Tibial artery (tissue), 4 donors: ENCODE results near the gene REEP6.
A peak's percentile ranks its signal among the peaks of the same experiment; 100 is the strongest.

ENCODE experiments used
- DNase-seq, 2 donors: peaks; one replicate each; pipeline ENCODE4 v3.0.0-alpha.2; 2019
- H3K27ac ChIP-seq, 2 donors: fragments of 200-600 bp; sonication (generic) in 1 of 2; 1 replicate in 1 of 2; 2 replicates in 1 of 2; pipeline ENCODE4 v1.5.1; 2018 to 2019; ENCODE audit warnings: mild to moderate bottlenecking in 1 of 2
- H3K27me3 ChIP-seq, 2 donors: fragments of 200-600 bp; sonication (generic) in 1 of 2; one replicate each; pipeline versions ENCODE4 v1.5.1 to v1.6.0; 2016 to 2019
- H3K36me3 ChIP-seq, 3 donors: fragments of 200-600 bp; sonication (generic) in 2 of 3; one replicate each; pipeline ENCODE4 v1.5.1; 2016 to 2019; ENCODE audit warnings: mild to moderate bottlenecking in 2 of 3
- H3K4me1 ChIP-seq, 4 donors: fragments of 200-600 bp; sonication (generic) in 2 of 4; 1 replicate in 3 of 4; 2 replicates in 1 of 4; pipeline ENCODE4 v1.5.1; 2016 to 2019
- H3K4me3 ChIP-seq, 2 donors: fragments of 200-600 bp; sonication (generic) in 1 of 2; 1 replicate in 1 of 2; 2 replicates in 1 of 2; pipeline ENCODE4 v1.5.1; 2018 to 2019; ENCODE audit warnings: mild to moderate bottlenecking in 2 of 2
- H3K9me3 ChIP-seq, 3 donors: fragments of 200-600 bp; sonication (generic) in 1 of 3; one replicate each; pipeline ENCODE4 v1.5.1; 2016 to 2019
- CTCF ChIP-seq, 2 experiments: fragments of 200-600 bp in 1 of 2; fragments of 450-650 bp in 1 of 2; IDR thresholded peaks; one replicate each; pipeline ENCODE4 v1.5.1; 2017 to 2019; ENCODE audit warnings: antibody characterized with exemption in 2 of 2, mild to moderate bottlenecking in 1 of 2, moderate library complexity in 1 of 2
- intact Hi-C: fragments of 100-400 bp; cut with DNase I; formaldehyde crosslinking; loops from one replicate; pipeline ENCODE4 v1.15.0; 2023; ENCODE audit warnings: low total_unique reads

REEP6 gene

GRCh38 chr19:1512671-1513498, 21.9 kb downstream of the REEP6 start, which contains the start of gene ADAMTSL5:
TSS of gene ADAMTSL5 (minus strand) at chr19:1513019. CDS start at chr19:1510943, 2,076 bp downstream.
- Histone ChIP-seq H3K27me3 (peaks cover 0 to 61% of the 10 kb centered on the region in 2 donors), H3K4me1 (peaks cover 0 to 33% (median 15%) of the 10 kb centered on the region in 4 donors), H3K4me3 (peak within 1 kb of the TSS; percentile 44 to 59), H3K36me3 (no peaks in the 10 kb centered on the region), H3K27ac (peak within 1 kb of the TSS; percentile 15 to 51), H3K9me3 (peaks cover 0 to 8% (median 0%) of the 10 kb centered on the region in 3 donors)
- no peak for DNase-seq
- no peak for TF ChIP-seq CTCF (IDR thresholded peaks at IDR 0.05)
- intact Hi-C loops = no loop called here

GRCh38 chr19:1513499-1514294, 22.7 kb downstream of the REEP6 start:
- no peak for DNase-seq
- no peaks in the 10 kb centered on the region for H3K36me3 ChIP-seq
- H3K27me3 ChIP-seq = peaks cover 0 to 67% of the 10 kb centered on the region in 2 donors
- intact Hi-C loops = no loop called here
- H3K27ac ChIP-seq = peak overlapping the region; percentile 15 to 51
- peak overlapping the region; percentile 44 to 59 for H3K4me3 ChIP-seq
- H3K4me1 ChIP-seq = peaks cover 0 to 27% (median 11%) of the 10 kb centered on the region in 4 donors
- H3K9me3 ChIP-seq = peaks cover 0 to 2% (median 0%) of the 10 kb centered on the region in 3 donors
- TF ChIP-seq CTCF (IDR thresholded peaks at IDR 0.05) = peak; percentile 30 to 48

- DNase-seq = no peak
- H3K4me1 ChIP-seq = peaks cover 0 to 27% (median 11%) of the 10 kb centered on the region in 4 donors
- TF ChIP-seq CTCF (IDR thresholded peaks at IDR 0.05) = no peak
- intact Hi-C loops = no loop called here
- no peaks in the 10 kb centered on the region for H3K36me3 ChIP-seq
- H3K27ac ChIP-seq = no peak overlapping the region
- no peak overlapping the region for H3K4me3 ChIP-seq
- peaks cover 0 to 71% of the 10 kb centered on the region in 2 donors for H3K27me3 ChIP-seq
- H3K9me3 ChIP-seq = no peaks in the 10 kb centered on the region
Measured at GRCh38 chr19:1514295-1514661, 23.3 kb downstream of the REEP6 start.

GRCh38 chr19:1514986-1515721, 24.2 kb downstream of the REEP6 start:
- H3K4me1 ChIP-seq = peaks cover 0 to 27% (median 11%) of the 10 kb centered on the region in 4 donors
- intact Hi-C loops = no loop called here
- DNase-seq = no peak
- H3K4me3 ChIP-seq = no peak overlapping the region
- no peaks in the 10 kb centered on the region for H3K36me3 ChIP-seq
- H3K27me3 ChIP-seq = peaks cover 0 to 76% of the 10 kb centered on the region in 2 donors
- H3K27ac ChIP-seq = no peak overlapping the region
- H3K9me3 ChIP-seq = no peaks in the 10 kb centered on the region
- TF ChIP-seq CTCF (IDR thresholded peaks at IDR 0.05) = no peak

GRCh38 chr19:1516395-1516753, 25.4 kb downstream of the REEP6 start:
- DNase-seq = no peak
- peaks cover 0 to 69% of the 10 kb centered on the region in 2 donors for H3K27me3 ChIP-seq
- TF ChIP-seq CTCF (IDR thresholded peaks at IDR 0.05) = no peak
- H3K36me3 ChIP-seq = no peaks in the 10 kb centered on the region
- intact Hi-C loops = no loop called here
- no peaks in the 10 kb centered on the region for H3K9me3 ChIP-seq
- no peak overlapping the region for H3K27ac ChIP-seq
- no peak overlapping the region for H3K4me3 ChIP-seq
- H3K4me1 ChIP-seq = peaks cover 0 to 26% (median 11%) of the 10 kb centered on the region in 4 donors
